Lower leg skin (tissue), 4 donors: Measurements from ENCODE around the gene CD93. TPM values are rescaled to one million over a fixed set of nuclear protein-coding genes. Genes with fewer than 3 reads are reported as not detected.
A peak's percentile ranks its signal among the peaks of the same experiment; 100 is the strongest.

Experiments
- DNase-seq, 2 donors: peaks; one replicate each; pipeline ENCODE4 v3.0.0-alpha.2; 2019; ENCODE audit warnings: low spot score in 2 of 2
- H3K4me3 ChIP-seq: fragments of 200-600 bp; sonication (generic); 2 replicates; pipeline ENCODE4 v1.5.1; 2017; ENCODE audit warnings: mild to moderate bottlenecking, low read depth; ENCODE audit not compliant: poor library complexity, severe bottlenecking
- POLR2A ChIP-seq, 2 donors: fragments of 450-650 bp; IDR thresholded peaks; one replicate each; pipeline ENCODE4 v1.6.1; 2016 to 2017; ENCODE audit warnings: antibody characterized with exemption in 2 of 2, mild to moderate bottlenecking in 1 of 2, moderate library complexity in 1 of 2
- WGBS, 2 donors: methylation state at CpG; one replicate each; pipeline ENCODE4 v1.1.5; 2018; 5-methylcytosine and 5-hydroxymethylcytosine counted together
- intact Hi-C: fragments of 100-400 bp; cut with DNase I; formaldehyde crosslinking; loops from one replicate; pipeline ENCODE4 v1.15.0; 2023; ENCODE audit warnings: low total_unique reads
- total RNA-seq, 4 donors: library from RNA; depleted of rRNA; stranded (reverse); fragments of >200 nt; gene quantifications; one replicate each; pipeline ENCODE4 v1.1.0, GENCODE V29; 2016
- TF ChIP-seq, protein P1 (sequence below), 3 donors: fragments of 450-650 bp; IDR thresholded peaks; one replicate each; pipeline ENCODE4 v1.5.1; 2016; ENCODE audit warnings: antibody characterized with exemption in 3 of 3, mild to moderate bottlenecking in 3 of 3, moderate library complexity in 2 of 3

The CD93 gene, protein sequence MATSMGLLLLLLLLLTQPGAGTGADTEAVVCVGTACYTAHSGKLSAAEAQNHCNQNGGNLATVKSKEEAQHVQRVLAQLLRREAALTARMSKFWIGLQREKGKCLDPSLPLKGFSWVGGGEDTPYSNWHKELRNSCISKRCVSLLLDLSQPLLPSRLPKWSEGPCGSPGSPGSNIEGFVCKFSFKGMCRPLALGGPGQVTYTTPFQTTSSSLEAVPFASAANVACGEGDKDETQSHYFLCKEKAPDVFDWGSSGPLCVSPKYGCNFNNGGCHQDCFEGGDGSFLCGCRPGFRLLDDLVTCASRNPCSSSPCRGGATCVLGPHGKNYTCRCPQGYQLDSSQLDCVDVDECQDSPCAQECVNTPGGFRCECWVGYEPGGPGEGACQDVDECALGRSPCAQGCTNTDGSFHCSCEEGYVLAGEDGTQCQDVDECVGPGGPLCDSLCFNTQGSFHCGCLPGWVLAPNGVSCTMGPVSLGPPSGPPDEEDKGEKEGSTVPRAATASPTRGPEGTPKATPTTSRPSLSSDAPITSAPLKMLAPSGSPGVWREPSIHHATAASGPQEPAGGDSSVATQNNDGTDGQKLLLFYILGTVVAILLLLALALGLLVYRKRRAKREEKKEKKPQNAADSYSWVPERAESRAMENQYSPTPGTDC
- 10 to 100 TPM; 12.6 to 44.3 (median 18.2) TPM for total RNA-seq

DNA sequence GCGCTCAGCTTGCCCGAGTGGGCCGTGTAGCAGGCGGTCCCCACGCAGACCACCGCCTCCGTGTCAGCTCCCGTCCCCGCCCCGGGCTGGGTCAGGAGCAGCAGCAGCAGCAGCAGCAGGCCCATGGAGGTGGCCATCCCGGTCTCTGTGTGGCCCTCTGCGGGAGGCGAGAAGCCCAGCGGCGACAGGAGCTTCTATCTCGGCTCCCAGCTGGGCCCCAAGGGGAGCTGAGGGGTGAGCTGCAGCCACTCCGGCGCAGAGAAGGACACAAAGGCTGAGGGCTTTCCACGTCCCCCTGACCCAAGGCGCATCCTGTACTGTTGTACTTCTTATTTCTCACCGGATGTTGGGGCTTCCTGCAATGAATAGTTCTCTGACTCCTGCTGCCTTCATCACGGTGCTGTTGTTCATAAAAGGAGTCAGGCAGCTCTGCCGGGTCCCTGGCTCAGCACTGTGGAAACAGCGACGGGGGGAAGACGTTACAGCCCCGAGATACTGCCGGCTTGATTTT lies at the start of gene CD93:
TSS of gene CD93 (minus strand) at position 269 of the 511 bp plus-strand sequence. CDS start at position 137, 132 bp downstream.
- intact Hi-C loops: no loop called here
- 59 to 74% methylated on average over 23 of the region's 28 CpGs for WGBS, 2 donors
- DNase-seq: peak in 1 of 2 donors; percentile 86
- no peak for TF ChIP-seq POLR2A (IDR thresholded peaks at IDR 0.05)
- TF ChIP-seq, protein P1, sequence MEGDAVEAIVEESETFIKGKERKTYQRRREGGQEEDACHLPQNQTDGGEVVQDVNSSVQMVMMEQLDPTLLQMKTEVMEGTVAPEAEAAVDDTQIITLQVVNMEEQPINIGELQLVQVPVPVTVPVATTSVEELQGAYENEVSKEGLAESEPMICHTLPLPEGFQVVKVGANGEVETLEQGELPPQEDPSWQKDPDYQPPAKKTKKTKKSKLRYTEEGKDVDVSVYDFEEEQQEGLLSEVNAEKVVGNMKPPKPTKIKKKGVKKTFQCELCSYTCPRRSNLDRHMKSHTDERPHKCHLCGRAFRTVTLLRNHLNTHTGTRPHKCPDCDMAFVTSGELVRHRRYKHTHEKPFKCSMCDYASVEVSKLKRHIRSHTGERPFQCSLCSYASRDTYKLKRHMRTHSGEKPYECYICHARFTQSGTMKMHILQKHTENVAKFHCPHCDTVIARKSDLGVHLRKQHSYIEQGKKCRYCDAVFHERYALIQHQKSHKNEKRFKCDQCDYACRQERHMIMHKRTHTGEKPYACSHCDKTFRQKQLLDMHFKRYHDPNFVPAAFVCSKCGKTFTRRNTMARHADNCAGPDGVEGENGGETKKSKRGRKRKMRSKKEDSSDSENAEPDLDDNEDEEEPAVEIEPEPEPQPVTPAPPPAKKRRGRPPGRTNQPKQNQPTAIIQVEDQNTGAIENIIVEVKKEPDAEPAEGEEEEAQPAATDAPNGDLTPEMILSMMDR (IDR thresholded peaks at IDR 0.05): no peak
- H3K4me3 ChIP-seq: no peak within 1 kb of the TSS

DNA sequence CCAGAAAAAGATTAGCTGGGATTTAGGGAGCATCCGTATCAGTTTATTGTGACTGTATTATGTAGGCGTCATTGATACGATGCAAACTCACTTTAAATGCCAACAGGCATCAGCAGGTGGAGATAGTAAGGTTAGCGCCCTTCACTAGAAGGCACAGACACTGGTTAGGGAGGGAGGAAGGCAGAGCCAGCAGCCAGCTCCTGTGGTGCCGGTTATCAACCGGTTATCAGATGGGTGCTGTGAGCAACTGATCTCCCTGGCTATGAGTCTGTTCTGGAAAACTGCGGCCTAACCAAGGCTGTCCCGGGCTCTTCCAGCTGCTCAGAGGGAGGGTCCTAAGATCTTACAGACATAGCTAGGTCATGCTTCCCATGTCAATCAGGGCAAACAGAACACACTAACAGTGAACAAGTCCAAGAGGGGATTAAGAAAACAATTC lies 47.5 kb upstream of the CD93 start:
- intact Hi-C loops: no loop called here
- TF ChIP-seq POLR2A (IDR thresholded peaks at IDR 0.05): no peak
- TF ChIP-seq, protein P1 (IDR thresholded peaks at IDR 0.05): no peak
- DNase-seq: no peak
- 85% methylated on average over 8 of the region's 8 CpGs for WGBS, 2 donors
- no peak overlapping the region for H3K4me3 ChIP-seq

DNA sequence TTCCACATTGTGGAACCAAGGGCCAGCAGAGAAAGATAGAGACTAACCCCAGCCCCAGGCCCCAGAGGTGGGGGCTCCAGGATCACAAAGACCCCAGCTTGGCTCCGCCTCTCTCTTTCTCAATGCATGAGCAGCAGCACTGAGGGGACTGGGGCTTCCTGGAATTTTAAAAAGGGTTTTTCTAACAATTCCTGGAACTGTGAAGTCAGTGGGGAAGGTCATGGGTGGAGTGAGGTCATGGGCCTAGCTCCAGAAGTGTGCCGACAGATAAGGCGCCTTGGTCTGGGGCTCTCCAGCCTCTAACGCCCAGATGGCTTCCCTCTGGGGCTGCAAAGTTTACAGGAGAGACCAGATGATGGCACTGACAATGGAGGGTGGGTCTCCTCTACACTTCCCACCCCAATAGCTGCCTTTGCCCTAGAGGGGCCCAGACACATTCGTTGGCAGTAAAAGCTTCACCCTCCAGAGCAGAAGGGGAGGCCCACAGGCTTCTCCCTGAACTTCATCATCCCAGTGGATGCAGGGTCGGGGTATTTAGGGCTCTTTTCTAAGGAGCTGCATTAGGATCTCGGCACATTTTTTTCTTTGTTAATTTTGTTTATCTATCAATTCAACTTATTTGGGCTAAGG lies 46.9 kb upstream of the CD93 start:
- no peak for DNase-seq
- TF ChIP-seq, protein P1 (IDR thresholded peaks at IDR 0.05): no peak
- no peak for TF ChIP-seq POLR2A (IDR thresholded peaks at IDR 0.05)
- intact Hi-C loops: no loop called here
- H3K4me3 ChIP-seq: no peak overlapping the region
- WGBS, 2 donors: 69 to 71% methylated on average over 7 of the region's 7 CpGs

DNA sequence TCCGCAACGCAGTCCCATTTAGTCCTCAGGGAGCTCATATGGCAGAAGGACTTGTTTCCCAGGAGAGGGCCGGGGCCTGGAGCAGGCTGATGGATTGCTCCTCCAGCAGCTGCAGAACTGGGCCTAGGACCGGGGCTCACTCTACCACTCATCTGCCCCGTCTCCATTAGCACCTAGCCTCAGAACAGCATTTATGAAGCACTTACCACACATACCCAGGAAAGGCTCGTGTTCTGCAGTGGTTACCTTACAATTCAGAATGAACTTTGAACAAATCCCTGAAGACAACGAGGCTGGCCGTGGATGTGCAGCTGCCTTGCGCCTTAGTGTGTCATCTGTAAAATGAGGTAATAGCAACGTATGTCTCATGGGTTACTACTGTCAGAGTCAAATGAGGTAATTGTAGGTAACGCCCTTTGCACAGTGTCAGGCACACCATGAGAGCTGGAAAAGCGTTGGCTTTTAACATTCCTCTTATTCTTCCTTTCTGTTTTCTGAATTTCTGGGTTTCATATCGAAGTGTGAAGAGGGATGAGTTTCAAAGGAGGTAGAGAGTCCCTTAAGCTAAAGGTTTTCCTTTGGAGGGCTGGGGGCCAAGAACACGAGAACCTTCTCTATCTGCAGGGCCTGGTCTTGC lies 46.3 kb upstream of the CD93 start:
- DNase-seq: no peak
- 74 to 79% methylated on average over 14 of the region's 14 CpGs for WGBS, 2 donors
- TF ChIP-seq, protein P1 (IDR thresholded peaks at IDR 0.05): no peak
- TF ChIP-seq POLR2A (IDR thresholded peaks at IDR 0.05): no peak
- intact Hi-C loops: no loop called here
- no peak overlapping the region for H3K4me3 ChIP-seq

DNA sequence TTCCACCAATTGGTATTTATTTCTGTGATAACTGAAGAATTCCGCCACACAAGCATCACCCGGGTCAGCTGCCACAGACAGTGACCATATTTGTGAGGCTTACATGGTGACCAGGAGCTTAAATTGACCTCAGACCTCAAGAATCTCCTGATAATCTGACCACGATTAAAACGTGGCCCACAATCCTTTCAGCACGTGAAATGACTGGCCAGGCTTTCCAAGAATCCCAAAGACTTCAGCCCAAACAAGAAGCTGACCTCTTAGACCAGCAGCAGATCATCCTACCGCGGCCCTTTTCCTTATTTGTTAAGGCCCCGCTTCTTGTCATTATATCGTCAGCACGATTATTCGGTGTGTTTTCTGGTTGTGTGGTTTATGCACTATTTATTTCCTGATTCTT lies 45.6 kb upstream of the CD93 start:
- WGBS, 2 donors: 85 to 87% methylated on average over 11 of the region's 11 CpGs
- H3K4me3 ChIP-seq: no peak overlapping the region
- intact Hi-C loops: no loop called here
- no peak for DNase-seq
- no peak for TF ChIP-seq POLR2A (IDR thresholded peaks at IDR 0.05)
- TF ChIP-seq, protein P1 (IDR thresholded peaks at IDR 0.05): no peak
